Testis (tissue), 2 donors: ENCODE measurements around the gene SERPINA7.

Experiments used
- POLR2A ChIP-seq: fragments of 450-650 bp; IDR thresholded peaks from one replicate; pipeline ENCODE4 v1.6.1; 2017; ENCODE audit warnings: antibody characterized with exemption, mild to moderate bottlenecking, moderate library complexity
- TF ChIP-seq, protein P1 (sequence below), 3 experiments: fragments of 450-650 bp in 2 of 3; fragments of 200-600 bp in 1 of 3; sonication (generic) in 1 of 3; IDR thresholded peaks; one replicate each; pipeline ENCODE4 v1.5.1; 2016 to 2019; ENCODE audit warnings: antibody characterized with exemption in 3 of 3, mild to moderate bottlenecking in 2 of 3, moderate library complexity in 1 of 3

DNA sequence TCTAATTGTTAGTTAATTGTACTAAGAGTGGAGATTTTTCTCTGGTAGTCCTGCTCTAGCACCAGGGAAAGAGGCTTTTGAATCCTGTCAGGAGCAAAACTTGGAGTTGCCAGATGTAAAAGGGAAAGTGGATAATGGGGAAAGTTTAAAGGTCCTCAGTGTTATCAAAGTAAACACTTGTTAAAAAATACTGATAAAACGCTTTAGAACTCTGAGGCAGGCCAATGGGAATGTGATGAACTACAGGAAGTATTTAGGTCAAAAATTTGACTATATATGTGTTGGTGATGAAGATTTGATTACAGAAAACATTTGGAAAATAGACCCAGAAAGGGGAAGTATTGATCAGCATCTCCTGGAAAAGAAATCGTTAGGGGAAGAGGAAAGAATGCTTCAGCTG is 32.8 kb downstream of the SERPINA7 start:
- TF ChIP-seq, protein P1, sequence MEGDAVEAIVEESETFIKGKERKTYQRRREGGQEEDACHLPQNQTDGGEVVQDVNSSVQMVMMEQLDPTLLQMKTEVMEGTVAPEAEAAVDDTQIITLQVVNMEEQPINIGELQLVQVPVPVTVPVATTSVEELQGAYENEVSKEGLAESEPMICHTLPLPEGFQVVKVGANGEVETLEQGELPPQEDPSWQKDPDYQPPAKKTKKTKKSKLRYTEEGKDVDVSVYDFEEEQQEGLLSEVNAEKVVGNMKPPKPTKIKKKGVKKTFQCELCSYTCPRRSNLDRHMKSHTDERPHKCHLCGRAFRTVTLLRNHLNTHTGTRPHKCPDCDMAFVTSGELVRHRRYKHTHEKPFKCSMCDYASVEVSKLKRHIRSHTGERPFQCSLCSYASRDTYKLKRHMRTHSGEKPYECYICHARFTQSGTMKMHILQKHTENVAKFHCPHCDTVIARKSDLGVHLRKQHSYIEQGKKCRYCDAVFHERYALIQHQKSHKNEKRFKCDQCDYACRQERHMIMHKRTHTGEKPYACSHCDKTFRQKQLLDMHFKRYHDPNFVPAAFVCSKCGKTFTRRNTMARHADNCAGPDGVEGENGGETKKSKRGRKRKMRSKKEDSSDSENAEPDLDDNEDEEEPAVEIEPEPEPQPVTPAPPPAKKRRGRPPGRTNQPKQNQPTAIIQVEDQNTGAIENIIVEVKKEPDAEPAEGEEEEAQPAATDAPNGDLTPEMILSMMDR (IDR thresholded peaks at IDR 0.05), result no peak
- no peak for TF ChIP-seq POLR2A
